ENCODE results near the gene SAMD10.
A peak's percentile ranks its signal among the peaks of the same experiment; 100 is the strongest.

The SAMD10 gene

GRCh38 chr20:63970714-63971431 is 8.6 kb downstream of the SAMD10 start:
- H3K4me1 ChIP-seq (ENCODE audit: insufficient read depth, low read length, severe bottlenecking): peaks cover 19% of the 10 kb centered on the region
- H3K36me3 ChIP-seq (ENCODE audit: insufficient read depth, low read length): peaks cover 26% of the 10 kb centered on the region
- no peak overlapping the region for H3K27ac ChIP-seq (ENCODE audit: low read depth, low read length, poor library complexity, severe bottlenecking)
- no peak overlapping the region for H3K9ac ChIP-seq (ENCODE audit: low read length)
- H4K20me1 ChIP-seq (ENCODE audit: insufficient read depth, low read length): no peaks in the 10 kb centered on the region
- H3F3A ChIP-seq (ENCODE audit: insufficient read depth, low read length): no peaks in the 10 kb centered on the region
- no peaks in the 10 kb centered on the region for H3K9me2 ChIP-seq (ENCODE audit: low read depth, low read length)
- no peaks in the 10 kb centered on the region for H3K27me3 ChIP-seq (ENCODE audit: insufficient read depth, low read length)
- no peak overlapping the region for H2AFZ ChIP-seq (ENCODE audit: low read length)
- H3K9me3 ChIP-seq (ENCODE audit: low read length): no peaks in the 10 kb centered on the region
- H3K4me3 ChIP-seq (ENCODE audit: low read depth, low read length, poor library complexity, severe bottlenecking): no peak overlapping the region
- no peaks in the 10 kb centered on the region for H3K79me2 ChIP-seq (ENCODE audit: insufficient read depth, low read length)
- H3K4me2 ChIP-seq (ENCODE audit: low read length): no peak overlapping the region; the same call in 1 of the 2 replicates
- TF ChIP-seq EZH2 (IDR thresholded peaks at IDR 0.05; ENCODE audit: borderline replicate concordance, low read length): no peak
- TF ChIP-seq CTCF (IDR thresholded peaks at IDR 0.05; ENCODE audit: low read length): no peak

GRCh38 chr20:63969838-63970713 is 9.4 kb downstream of the SAMD10 start, which contains the start of gene ZNF512B:
ZNF512B (minus strand) TSS chr20:63969930; CDS start chr20:63967950, 1,980 bp downstream.
- no peak within 1 kb of the TSS for H2AFZ ChIP-seq (ENCODE audit: low read length)

More at GRCh38 chr20:63969838-63970713, 9.4 kb downstream of the SAMD10 start, which contains the start of gene ZNF512B:
- Histone ChIP-seq H3F3A (ENCODE audit: insufficient read depth, low read length) (no peaks in the 10 kb centered on the region), H3K79me2 (ENCODE audit: insufficient read depth, low read length) (no peaks in the 10 kb centered on the region), H3K27ac (ENCODE audit: low read depth, low read length, poor library complexity, severe bottlenecking) (peak within 1 kb of the TSS; percentile 42), H4K20me1 (ENCODE audit: insufficient read depth, low read length) (no peaks in the 10 kb centered on the region), H3K9me2 (ENCODE audit: low read depth, low read length) (no peaks in the 10 kb centered on the region), H3K9ac (ENCODE audit: low read length) (peak within 1 kb of the TSS; percentile 99), H3K4me3 (ENCODE audit: low read depth, low read length, poor library complexity, severe bottlenecking) (peak within 1 kb of the TSS; percentile 91), H3K4me1 (ENCODE audit: insufficient read depth, low read length, severe bottlenecking) (peaks cover 19% of the 10 kb centered on the region), H3K27me3 (ENCODE audit: insufficient read depth, low read length) (no peaks in the 10 kb centered on the region), H3K36me3 (ENCODE audit: insufficient read depth, low read length) (peaks cover 26% of the 10 kb centered on the region), H3K4me2 (ENCODE audit: low read length) (peak within 1 kb of the TSS; percentile 98), H3K9me3 (ENCODE audit: low read length) (no peaks in the 10 kb centered on the region)
- TF ChIP-seq EZH2 (IDR thresholded peaks at IDR 0.05; ENCODE audit: borderline replicate concordance, low read length): no peak
- TF ChIP-seq CTCF (IDR thresholded peaks at IDR 0.05; ENCODE audit: low read length): no peak
